Lower leg skin (tissue), 4 donors: ENCODE results near the gene PTPRZ1. TPM values are rescaled to one million over a fixed set of nuclear protein-coding genes. Genes with fewer than 3 reads are reported as not detected.

Experiments
- DNase-seq, 2 donors: peaks; one replicate each; pipeline ENCODE4 v3.0.0-alpha.2; 2019; ENCODE audit warnings: low spot score in 2 of 2
- H3K4me3 ChIP-seq: fragments of 200-600 bp; sonication (generic); 2 replicates; pipeline ENCODE4 v1.5.1; 2017; ENCODE audit warnings: mild to moderate bottlenecking, low read depth; ENCODE audit not compliant: poor library complexity, severe bottlenecking
- POLR2A ChIP-seq, 2 donors: fragments of 450-650 bp; IDR thresholded peaks; one replicate each; pipeline ENCODE4 v1.6.1; 2016 to 2017; ENCODE audit warnings: antibody characterized with exemption in 2 of 2, mild to moderate bottlenecking in 1 of 2, moderate library complexity in 1 of 2
- WGBS, 2 donors: methylation state at CpG; one replicate each; pipeline ENCODE4 v1.1.5; 2018; 5-methylcytosine and 5-hydroxymethylcytosine counted together
- intact Hi-C: fragments of 100-400 bp; cut with DNase I; formaldehyde crosslinking; loops from one replicate; pipeline ENCODE4 v1.15.0; 2023; ENCODE audit warnings: low total_unique reads
- total RNA-seq, 4 donors: library from RNA; depleted of rRNA; stranded (reverse); fragments of >200 nt; gene quantifications; one replicate each; pipeline ENCODE4 v1.1.0, GENCODE V29; 2016
- TF ChIP-seq, protein P1 (sequence below), 3 donors: fragments of 450-650 bp; IDR thresholded peaks; one replicate each; pipeline ENCODE4 v1.5.1; 2016; ENCODE audit warnings: antibody characterized with exemption in 3 of 3, mild to moderate bottlenecking in 3 of 3, moderate library complexity in 2 of 3

The PTPRZ1 gene
- total RNA-seq, 4 donors from 2014 or later, result 26.1 to 63.7 (median 46.3) TPM

DNA sequence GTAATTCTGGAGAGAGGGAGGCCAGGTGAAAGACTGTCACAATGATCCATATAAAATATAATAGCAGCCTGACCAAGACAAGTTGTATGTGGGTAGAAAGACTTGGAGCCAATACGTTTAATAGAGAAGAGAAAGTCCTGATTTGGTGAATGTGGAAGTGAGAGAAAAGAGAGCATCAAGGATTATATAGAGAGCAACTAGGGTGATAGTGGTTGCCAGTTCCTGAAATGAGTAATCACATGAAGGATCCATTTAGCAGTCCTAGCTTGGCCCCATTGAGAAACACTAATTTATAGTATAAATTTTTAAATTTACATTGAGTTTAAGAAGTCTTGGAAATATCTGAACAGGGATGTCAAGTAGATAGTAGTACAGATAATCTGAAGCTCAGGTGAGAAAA is 197.1 kb downstream of the PTPRZ1 start:
- intact Hi-C loops, result no loop called here
- WGBS, 2 donors, result 50 to 63% methylated on average over 1 of the region's 1 CpG
- DNase-seq, result no peak
- TF ChIP-seq, protein P1, sequence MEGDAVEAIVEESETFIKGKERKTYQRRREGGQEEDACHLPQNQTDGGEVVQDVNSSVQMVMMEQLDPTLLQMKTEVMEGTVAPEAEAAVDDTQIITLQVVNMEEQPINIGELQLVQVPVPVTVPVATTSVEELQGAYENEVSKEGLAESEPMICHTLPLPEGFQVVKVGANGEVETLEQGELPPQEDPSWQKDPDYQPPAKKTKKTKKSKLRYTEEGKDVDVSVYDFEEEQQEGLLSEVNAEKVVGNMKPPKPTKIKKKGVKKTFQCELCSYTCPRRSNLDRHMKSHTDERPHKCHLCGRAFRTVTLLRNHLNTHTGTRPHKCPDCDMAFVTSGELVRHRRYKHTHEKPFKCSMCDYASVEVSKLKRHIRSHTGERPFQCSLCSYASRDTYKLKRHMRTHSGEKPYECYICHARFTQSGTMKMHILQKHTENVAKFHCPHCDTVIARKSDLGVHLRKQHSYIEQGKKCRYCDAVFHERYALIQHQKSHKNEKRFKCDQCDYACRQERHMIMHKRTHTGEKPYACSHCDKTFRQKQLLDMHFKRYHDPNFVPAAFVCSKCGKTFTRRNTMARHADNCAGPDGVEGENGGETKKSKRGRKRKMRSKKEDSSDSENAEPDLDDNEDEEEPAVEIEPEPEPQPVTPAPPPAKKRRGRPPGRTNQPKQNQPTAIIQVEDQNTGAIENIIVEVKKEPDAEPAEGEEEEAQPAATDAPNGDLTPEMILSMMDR (IDR thresholded peaks at IDR 0.05), result no peak
- TF ChIP-seq POLR2A (IDR thresholded peaks at IDR 0.05), result no peak
- no peak overlapping the region for H3K4me3 ChIP-seq

DNA sequence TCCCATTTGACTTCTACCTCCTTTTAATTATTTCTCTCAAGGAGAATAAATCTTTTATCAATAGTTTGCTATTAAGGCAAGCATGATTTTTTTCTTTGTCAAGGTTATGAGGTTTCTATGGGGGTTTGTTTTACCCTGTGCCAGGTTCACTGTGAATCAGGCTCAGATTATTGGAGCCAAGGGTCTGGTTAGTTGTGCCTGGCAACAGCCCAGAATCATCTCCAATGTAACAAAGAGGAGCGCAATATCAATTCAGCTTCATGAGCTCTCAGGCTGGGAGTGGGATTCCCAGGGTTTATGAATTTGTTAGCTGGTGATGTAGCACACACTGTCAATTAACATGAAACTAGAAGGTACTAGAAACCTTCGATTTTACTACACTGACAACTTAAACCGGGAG is 197.9 kb downstream of the PTPRZ1 start:
- no peak overlapping the region for H3K4me3 ChIP-seq
- intact Hi-C loops, result no loop called here
- WGBS, 2 donors, result 89 to 91% methylated on average over 3 of the region's 3 CpGs
- TF ChIP-seq POLR2A (IDR thresholded peaks at IDR 0.05), result no peak
- TF ChIP-seq, protein P1 (IDR thresholded peaks at IDR 0.05), result no peak
- DNase-seq, result no peak

DNA sequence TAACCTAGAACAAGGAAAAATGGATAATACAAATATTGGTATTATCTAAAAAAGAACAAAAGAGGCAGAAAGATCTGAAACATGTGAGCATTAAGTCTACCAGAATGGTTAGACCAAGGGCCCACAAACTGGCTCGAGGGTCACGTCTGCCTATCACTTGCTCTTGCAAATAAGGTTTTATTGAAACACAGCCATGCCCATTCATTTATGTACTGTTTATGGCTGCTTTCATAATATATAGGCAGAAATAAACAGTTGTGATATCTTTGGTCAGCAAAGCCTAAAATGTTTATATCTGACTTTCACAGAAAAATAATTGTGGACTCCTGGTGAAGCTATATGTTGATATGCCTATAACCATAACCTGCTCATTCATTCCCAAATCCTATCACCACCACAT is 199.3 kb downstream of the PTPRZ1 start:
- 93 to 95% methylated on average over 2 of the region's 2 CpGs for WGBS, 2 donors
- no peak overlapping the region for H3K4me3 ChIP-seq
- no peak for TF ChIP-seq POLR2A (IDR thresholded peaks at IDR 0.05)
- TF ChIP-seq, protein P1 (IDR thresholded peaks at IDR 0.05), result no peak
- no peak for DNase-seq
- intact Hi-C loops, result no loop called here

DNA sequence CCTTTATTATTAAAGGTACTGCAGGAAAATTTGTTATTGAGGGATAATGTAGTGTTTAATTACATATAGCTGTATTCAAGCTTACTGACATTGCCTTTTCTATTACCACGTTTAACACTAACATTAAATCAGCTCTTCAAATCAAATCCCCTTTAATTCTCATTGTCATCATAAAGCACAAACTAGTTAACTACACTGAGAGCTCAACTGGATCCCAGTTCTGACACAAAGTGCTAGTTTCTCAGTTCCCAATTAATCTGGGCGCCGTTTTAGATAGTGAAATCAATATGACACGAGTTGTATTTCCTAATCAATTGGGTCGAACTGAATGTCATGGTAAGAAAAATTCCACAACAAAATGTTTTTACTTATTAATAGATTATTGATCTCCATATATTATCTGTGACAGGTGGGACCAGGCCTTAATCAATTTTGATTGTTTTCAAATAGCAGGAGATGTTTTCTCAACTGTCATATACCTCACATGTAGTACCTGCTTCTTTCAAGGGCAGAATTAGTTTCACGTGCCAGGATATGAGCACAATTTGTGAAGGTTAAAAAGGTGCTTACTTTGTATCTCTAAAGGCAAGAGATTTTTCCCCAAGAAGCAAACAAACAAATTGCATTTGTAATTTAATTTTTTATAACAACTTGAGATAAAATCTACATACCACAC is 200.1 kb downstream of the PTPRZ1 start:
- TF ChIP-seq, protein P1 (IDR thresholded peaks at IDR 0.05), result no peak
- TF ChIP-seq POLR2A (IDR thresholded peaks at IDR 0.05), result no peak
- DNase-seq, result no peak
- intact Hi-C loops, result no loop called here
- WGBS, 2 donors, result 93% methylated on average over 6 of the region's 6 CpGs
- H3K4me3 ChIP-seq, result no peak overlapping the region

DNA sequence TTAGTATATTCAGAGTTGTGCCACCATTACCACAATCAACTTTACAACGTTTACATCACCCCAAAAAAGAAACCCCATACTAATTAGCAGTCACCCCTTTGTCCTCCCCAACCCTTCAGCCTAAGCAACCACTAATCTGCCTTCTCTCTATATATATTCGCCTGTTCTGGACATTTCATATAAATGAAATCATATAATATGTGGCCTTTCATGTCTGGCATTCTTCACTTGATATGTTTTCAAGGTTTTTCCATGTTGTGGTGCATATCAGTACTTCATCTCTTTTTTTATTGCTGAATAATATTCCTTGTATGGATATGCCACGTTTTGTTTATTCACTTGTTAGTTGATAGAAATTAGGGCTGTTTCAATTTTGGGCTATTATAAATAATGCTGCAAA is 200.7 kb downstream of the PTPRZ1 start:
- 81 to 87% methylated on average over 3 of the region's 3 CpGs for WGBS, 2 donors

More for the DNA sequence above, 200.7 kb downstream of the PTPRZ1 start:
- TF ChIP-seq POLR2A (IDR thresholded peaks at IDR 0.05), result no peak
- TF ChIP-seq, protein P1 (IDR thresholded peaks at IDR 0.05), result no peak
- intact Hi-C loops, result no loop called here
- DNase-seq, result no peak
- no peak overlapping the region for H3K4me3 ChIP-seq
